Heart right ventricle (tissue), 16 donors: ENCODE data around the gene EMCN. TPM values are rescaled to one million over a fixed set of nuclear protein-coding genes. Genes with fewer than 3 reads are reported as not detected.

Source experiments
- ATAC-seq, 8 donors: fragments of 200-7000 bp; cut with Tn5 transposase; one replicate each; pipeline ENCODE4 v1.9.1; 2020; ENCODE audit warnings: mild to moderate bottlenecking in 8 of 8, moderate library complexity in 8 of 8, moderate number of reproducible peaks in 1 of 8
- DNase-seq, 2 donors: peaks; one replicate each; pipeline ENCODE4 v3.0.0-alpha.2; 2020
- H3K27ac ChIP-seq, 10 donors: fragments of 200-600 bp; sonication (generic) in 2 of 10; one replicate each; pipeline versions ENCODE4 v1.5.0 to v1.8.0; 2020 to 2022; ENCODE audit warnings: mild to moderate bottlenecking in 3 of 10
- H3K27me3 ChIP-seq, 7 donors: fragments of 200-600 bp; one replicate each; pipeline ENCODE4 v1.8.0; 2021 to 2022; ENCODE audit warnings: mild to moderate bottlenecking in 2 of 7
- H3K36me3 ChIP-seq, 9 donors: fragments of 200-600 bp; sonication (generic) in 1 of 9; one replicate each; pipeline versions ENCODE4 v1.5.0 to v1.8.0; 2020 to 2022; ENCODE audit warnings: mild to moderate bottlenecking in 2 of 9
- H3K4me1 ChIP-seq, 9 donors: fragments of 200-600 bp; sonication (generic) in 1 of 9; one replicate each; pipeline versions ENCODE4 v1.5.0 to v1.8.0; 2020 to 2022; ENCODE audit warnings: mild to moderate bottlenecking in 4 of 9
- H3K4me3 ChIP-seq, 10 donors: fragments of 200-600 bp; sonication (generic) in 2 of 10; one replicate each; pipeline versions ENCODE4 v1.5.0 to v1.8.0; 2020 to 2022; ENCODE audit warnings: mild to moderate bottlenecking in 7 of 10, moderate library complexity in 2 of 10
- H3K9me3 ChIP-seq, 11 donors: fragments of 200-600 bp in 10 of 11; sonication (generic) in 2 of 11; one replicate each; pipeline versions ENCODE4 v1.5.0 to v1.8.0; 2013 to 2022; ENCODE audit warnings: mild to moderate bottlenecking in 2 of 11, control low read depth in 1 of 11, moderate library complexity in 1 of 11
- intact Hi-C, 10 donors: fragments of 100-400 bp; cut with DNase I; formaldehyde crosslinking; loops; one replicate each; pipeline versions ENCODE4 v1.11.1 to v1.14.2; 2022
- polyA plus RNA-seq, 2 donors: library from polyadenylated mRNA; stranded (reverse); fragments of 200-250 nt; gene quantifications; one replicate each; pipeline ENCODE4 v1.2.3, GENCODE V29; 2013
- total RNA-seq, 10 donors: library from RNA; stranded (reverse); fragmentation: NEBNext Ultra II Directional in 3 of 10; extraction: Animal tissue kit (Norgen Biotek cat#: 25700) in 3 of 10; gene quantifications; one replicate each; pipeline versions ENCODE4 v1.2.1 to v1.2.4, GENCODE V29; 2021 to 2023
- TF ChIP-seq, protein P1 (sequence below), 9 donors: fragments of 200-600 bp; sonication (generic) in 2 of 9; IDR thresholded peaks; one replicate each; pipeline versions ENCODE4 v1.5.0 to v1.8.0; 2021 to 2022; ENCODE audit warnings: antibody characterized with exemption in 9 of 9, mild to moderate bottlenecking in 5 of 9, moderate library complexity in 1 of 9
- donor health status: Arrhythmogenic right ventricular cardiomyopathy.
- donor health status: ischemic (EF 13 %, LVEDD 7.1; RV severe dilation, severe dysfunction).
- donor health status: healthy with polysubstance abuse.
- donor health status: DM: no; HTN: yes; CAD: no.
- donor health status: DM: no; HTN: no; CAD: no.
- donor health status: ischemic (EF 25% LVEDD 6.9; RV normal size, moderate dysfunction).
- donor health status: ischemic (EF 25% LVEDD 5.7; RV mildly dilated, moderate dysfunction).
- donor health status: healthy.
- donor health status: DM: yes; HTN: yes; CAD: no.
- donor health status: Ischemic cardiomyopathy.
- donor health status: ischemic (EF 35%, LVEDD 5.7; RV mildly dilated, moderate dysfunction).
- donor health status: nonischemic (EF 11% LVEDD 7.7; RV severe dilation, severe dysfunction).
- donor health status: DM: yes; HTN: yes; CAD: no.
- donor health status: PGD.
- donor health status: ischemic (EF 29% LVEDD 5.4; RV normal size, mild dysfunction).
- donor health status: nonischemic (EF 23%, LVEDD 6.1; RV moderate dilation, normal function).

EMCN gene
- total and polyA plus RNA-seq, 12 donors = 14.8 to 49.0 (median 32.3) TPM

DNA sequence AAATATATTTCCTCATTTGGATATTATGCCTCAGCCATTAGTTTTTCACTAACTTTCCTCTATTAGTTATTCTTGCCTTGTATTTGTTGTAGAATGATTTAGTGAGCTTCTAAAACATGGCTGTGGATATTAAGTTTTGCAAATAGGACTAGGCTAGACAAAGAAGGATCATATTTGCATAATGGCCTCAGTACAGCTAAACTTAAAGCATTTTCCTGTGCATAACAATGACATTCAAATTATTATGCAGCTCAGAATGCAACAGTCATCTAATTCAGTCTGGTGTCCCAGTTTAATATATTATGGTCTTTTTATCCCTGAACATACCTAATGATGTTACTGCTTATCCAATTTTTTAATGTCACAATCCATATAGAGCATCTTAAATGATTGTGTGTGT is 172.2 kb downstream of the EMCN start:
- Histone ChIP-seq H3K27ac (no peak overlapping the region), H3K9me3 (peaks cover 0 to 4% (median 0%) of the 10 kb centered on the region in 11 donors), H3K4me1 (no peaks in the 10 kb centered on the region), H3K36me3 (no peaks in the 10 kb centered on the region), H3K27me3 (no peaks in the 10 kb centered on the region), H3K4me3 (no peak overlapping the region)
- ATAC-seq (no peak), DNase-seq (no peak)
- intact Hi-C loops = no loop called here
- TF ChIP-seq, protein P1, sequence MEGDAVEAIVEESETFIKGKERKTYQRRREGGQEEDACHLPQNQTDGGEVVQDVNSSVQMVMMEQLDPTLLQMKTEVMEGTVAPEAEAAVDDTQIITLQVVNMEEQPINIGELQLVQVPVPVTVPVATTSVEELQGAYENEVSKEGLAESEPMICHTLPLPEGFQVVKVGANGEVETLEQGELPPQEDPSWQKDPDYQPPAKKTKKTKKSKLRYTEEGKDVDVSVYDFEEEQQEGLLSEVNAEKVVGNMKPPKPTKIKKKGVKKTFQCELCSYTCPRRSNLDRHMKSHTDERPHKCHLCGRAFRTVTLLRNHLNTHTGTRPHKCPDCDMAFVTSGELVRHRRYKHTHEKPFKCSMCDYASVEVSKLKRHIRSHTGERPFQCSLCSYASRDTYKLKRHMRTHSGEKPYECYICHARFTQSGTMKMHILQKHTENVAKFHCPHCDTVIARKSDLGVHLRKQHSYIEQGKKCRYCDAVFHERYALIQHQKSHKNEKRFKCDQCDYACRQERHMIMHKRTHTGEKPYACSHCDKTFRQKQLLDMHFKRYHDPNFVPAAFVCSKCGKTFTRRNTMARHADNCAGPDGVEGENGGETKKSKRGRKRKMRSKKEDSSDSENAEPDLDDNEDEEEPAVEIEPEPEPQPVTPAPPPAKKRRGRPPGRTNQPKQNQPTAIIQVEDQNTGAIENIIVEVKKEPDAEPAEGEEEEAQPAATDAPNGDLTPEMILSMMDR (IDR thresholded peaks at IDR 0.05) = no peak
